Fibroblast of pulmonary artery (primary cell): Measurements from ENCODE around the gene MACC1.

Experiments used
- DNase-seq: peaks from one replicate; pipeline ENCODE4 v3.0.0-alpha.2; 2010; ENCODE audit warnings: low read depth
- H3K4me3 ChIP-seq: replicated peaks from 2 replicates; pipeline ENCODE4 v1.5.1; 2011; ENCODE audit warnings: low read depth, mild to moderate bottlenecking, control low read depth, low read length, moderate library complexity
- TF ChIP-seq, protein P1 (sequence below): IDR thresholded peaks from 2 replicates; pipeline ENCODE4 v1.5.1; 2011; ENCODE audit warnings: mild to moderate bottlenecking, control low read depth, low read length, inconsistent platforms; ENCODE audit errors: missing control alignments

Gene MACC1

DNA sequence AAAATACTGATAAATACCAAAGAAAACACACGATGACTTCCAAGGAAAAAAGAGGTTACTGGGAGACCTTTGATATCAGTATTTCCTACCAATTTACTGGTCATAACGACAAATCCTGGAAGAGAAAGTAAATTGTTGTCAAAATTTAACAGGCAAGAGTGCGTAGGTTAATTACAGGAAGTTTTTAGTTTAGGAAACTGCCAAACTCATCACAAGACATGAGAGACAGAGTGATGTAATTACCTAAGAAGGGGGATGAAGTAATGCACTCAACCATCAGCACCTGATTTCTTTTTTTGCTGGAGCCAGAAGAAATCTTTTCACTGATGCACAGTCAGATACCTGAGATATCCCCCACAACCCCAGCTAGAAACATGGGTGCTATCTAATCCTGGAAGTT is 16.8 kb downstream of the MACC1 start:
- H3K4me3 ChIP-seq: no peak overlapping the region
- DNase-seq: no peak
- TF ChIP-seq, protein P1, sequence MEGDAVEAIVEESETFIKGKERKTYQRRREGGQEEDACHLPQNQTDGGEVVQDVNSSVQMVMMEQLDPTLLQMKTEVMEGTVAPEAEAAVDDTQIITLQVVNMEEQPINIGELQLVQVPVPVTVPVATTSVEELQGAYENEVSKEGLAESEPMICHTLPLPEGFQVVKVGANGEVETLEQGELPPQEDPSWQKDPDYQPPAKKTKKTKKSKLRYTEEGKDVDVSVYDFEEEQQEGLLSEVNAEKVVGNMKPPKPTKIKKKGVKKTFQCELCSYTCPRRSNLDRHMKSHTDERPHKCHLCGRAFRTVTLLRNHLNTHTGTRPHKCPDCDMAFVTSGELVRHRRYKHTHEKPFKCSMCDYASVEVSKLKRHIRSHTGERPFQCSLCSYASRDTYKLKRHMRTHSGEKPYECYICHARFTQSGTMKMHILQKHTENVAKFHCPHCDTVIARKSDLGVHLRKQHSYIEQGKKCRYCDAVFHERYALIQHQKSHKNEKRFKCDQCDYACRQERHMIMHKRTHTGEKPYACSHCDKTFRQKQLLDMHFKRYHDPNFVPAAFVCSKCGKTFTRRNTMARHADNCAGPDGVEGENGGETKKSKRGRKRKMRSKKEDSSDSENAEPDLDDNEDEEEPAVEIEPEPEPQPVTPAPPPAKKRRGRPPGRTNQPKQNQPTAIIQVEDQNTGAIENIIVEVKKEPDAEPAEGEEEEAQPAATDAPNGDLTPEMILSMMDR: no peak

DNA sequence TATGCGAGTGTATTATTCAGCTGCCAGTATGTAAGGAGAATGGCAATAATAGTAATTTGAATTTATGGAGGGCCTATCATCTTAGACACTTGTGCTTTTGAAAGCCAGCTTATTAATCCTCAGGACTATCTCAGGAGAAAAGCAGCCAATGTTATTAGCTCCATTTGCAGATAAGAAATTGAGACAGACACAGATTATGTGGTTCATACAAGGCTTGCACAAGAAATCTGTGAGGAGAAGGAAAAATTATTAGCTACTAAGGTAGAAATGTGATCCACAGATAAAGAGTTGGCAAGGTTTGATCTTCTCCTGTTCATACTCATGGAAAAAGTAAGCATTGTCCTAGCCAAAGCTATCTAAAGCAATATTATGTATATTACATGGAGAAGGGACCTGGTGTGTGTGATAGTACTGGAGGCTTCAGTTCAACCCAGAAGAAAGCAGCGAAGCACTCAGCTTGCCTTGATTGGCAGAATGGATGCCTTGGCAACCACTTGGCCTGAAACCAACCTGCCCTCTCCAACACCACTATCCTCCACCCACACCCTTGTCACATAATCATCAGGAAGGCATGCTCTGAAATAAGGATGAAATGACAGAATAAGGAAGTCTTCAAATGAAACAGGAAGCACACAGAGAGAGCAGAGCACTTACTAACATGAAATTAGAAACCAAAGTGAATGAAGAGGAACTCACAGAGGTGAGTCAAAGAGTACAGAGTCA is 18.0 kb downstream of the MACC1 start:
- TF ChIP-seq, protein P1: no peak
- peak; percentile 76 for DNase-seq
- H3K4me3 ChIP-seq: no peak overlapping the region

DNA sequence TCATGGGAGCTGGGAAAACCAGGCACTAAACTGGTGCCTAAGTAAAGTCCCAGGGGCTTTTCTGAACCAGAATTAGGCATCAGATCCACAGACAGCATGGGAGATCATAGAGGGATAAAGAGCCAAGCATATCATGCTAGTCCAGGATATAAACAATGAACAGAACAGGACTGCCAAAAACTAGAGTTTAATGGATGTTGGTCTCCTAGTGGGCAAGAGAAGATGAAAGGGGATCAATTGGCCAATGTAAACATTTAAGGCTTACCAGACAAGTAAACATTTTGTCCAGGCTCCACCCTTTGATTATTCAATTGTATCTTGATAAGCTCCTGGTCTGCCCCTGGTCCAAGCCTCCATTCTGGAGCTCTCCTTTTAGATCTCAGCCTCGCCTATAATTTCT is 18.9 kb downstream of the MACC1 start:
- no peak overlapping the region for H3K4me3 ChIP-seq
- TF ChIP-seq, protein P1: no peak

DNA sequence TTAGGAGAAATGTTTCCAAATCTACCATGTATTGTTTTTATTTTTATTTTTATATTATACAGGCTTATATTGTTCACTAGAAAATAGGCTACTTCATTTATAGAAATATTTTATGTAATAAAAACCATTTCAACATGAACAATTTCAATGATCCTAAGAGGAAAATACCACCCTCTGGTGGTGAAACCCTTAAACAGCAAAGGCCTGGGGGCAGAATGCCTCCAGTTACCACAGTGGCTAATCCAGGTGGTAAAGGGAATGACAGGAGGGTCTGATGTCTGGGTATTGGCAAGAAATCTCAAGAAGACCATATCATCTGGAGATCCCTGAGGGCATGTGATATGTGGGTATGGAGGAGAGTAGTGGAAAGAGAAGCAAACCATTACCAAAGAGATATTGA is 19.3 kb downstream of the MACC1 start:
- no peak for DNase-seq
- no peak overlapping the region for H3K4me3 ChIP-seq

More for the DNA sequence above, 18.9 kb downstream of the MACC1 start:
- no peak for DNase-seq

DNA sequence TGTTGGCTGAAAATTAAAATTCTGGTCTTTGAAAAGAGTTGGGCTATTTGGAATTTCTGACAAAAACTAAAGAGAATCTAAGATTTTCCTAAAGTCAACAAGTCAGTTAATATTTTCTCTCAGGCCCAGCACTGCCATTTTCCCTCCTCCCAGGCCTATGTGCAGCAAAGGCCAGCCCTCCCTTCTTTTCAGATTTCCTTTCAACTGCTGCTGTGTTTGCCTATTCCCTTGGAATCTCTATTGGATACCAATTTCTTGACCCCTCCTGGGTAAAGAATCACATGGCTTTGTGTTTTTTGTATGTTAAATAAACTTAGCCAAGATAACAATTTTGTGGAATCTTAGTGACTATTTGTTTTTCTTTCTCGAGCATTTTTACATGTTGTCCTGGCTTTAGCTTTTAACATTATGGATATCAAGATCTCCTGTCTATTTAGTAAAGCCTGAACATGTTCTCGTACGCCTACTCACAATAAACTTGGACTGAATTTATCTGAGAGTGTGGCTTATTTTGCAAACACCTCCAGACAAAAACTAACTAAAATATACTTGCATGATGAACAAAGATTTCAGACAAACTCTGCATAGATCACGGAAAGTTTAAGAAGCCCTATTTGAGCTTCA is 19.9 kb downstream of the MACC1 start:
- TF ChIP-seq, protein P1: no peak
- H3K4me3 ChIP-seq: no peak overlapping the region
- no peak for DNase-seq

More for the DNA sequence above, 19.3 kb downstream of the MACC1 start:
- TF ChIP-seq, protein P1: peak; percentile 15

DNA sequence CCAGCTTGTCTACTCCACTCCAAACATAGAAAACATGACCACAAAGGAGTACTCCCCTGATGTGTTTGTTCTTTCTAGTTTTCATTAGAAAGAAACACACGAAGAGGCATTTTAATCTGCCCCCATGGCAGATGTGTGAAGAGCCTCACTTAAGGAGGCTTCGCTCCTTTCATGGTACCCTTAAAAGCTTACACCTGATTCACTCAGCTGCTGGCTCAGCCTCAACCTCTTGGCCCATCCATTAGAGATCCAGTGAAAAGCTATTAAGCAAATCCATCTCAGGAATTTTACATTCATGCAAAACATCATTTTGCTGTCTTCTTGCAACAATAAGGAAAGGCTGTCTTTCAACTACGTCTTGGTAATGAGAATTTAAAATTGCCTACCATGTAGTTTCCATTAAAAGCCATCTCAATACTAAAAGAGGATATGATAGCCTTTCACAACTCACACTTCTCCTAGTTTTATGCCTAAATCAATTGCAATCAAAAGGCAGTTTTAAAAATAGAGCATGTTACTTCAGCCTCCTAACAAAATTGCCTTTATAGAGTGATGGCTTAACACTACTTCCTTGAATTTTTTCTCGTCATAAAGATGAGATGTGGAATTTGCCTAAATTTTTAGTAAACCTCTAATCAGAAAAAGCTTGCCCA is 22.7 kb downstream of the MACC1 start:
- TF ChIP-seq, protein P1: no peak
- DNase-seq: no peak

More for the DNA sequence above, 22.7 kb downstream of the MACC1 start:
- no peak overlapping the region for H3K4me3 ChIP-seq
